Astrocyte of the cerebellum (primary cell): ENCODE measurements around the gene ITPKA.

ENCODE experiments used
- DNase-seq: peaks from one replicate; pipeline ENCODE4 v3.0.0-alpha.2; 2011; ENCODE audit warnings: low read depth
- H3K4me3 ChIP-seq: 2 replicates; pipeline ENCODE4 v1.5.1; 2011; ENCODE audit warnings: mild to moderate bottlenecking, low read depth, low read length, moderate library complexity
- CTCF ChIP-seq: IDR thresholded peaks from 2 replicates; pipeline ENCODE4 v1.5.1; 2012; ENCODE audit warnings: low read length, low read depth, moderate library complexity, mild to moderate bottlenecking; ENCODE audit errors: missing control alignments
- in situ Hi-C: cut with HindIII; loops from 2 replicates; pipeline ENCODE4 v1.10.0; 2017; ENCODE audit warnings: low sequenced_read_pairs

Gene ITPKA

GRCh38 chr15:41473418-41473817 is 20.3 kb upstream of the ITPKA start:
- in situ Hi-C loops: no loop called here
- H3K4me3 ChIP-seq: no peak overlapping the region

GRCh38 chr15:41474436-41474835 is 19.2 kb upstream of the ITPKA start:
- in situ Hi-C loops: no loop called here
- TF ChIP-seq CTCF: no peak
- no peak overlapping the region for H3K4me3 ChIP-seq
- no peak for DNase-seq

More at GRCh38 chr15:41473418-41473817, 20.3 kb upstream of the ITPKA start:
- no peak for DNase-seq
- no peak for TF ChIP-seq CTCF

GRCh38 chr15:41474941-41475340 is 18.7 kb upstream of the ITPKA start:
- in situ Hi-C loops: no loop called here
- no peak for TF ChIP-seq CTCF
- H3K4me3 ChIP-seq: no peak overlapping the region
- no peak for DNase-seq

GRCh38 chr15:41476416-41477048 is 17.1 kb upstream of the ITPKA start:
- no peak for DNase-seq
- no peak for TF ChIP-seq CTCF
- in situ Hi-C loops: no loop called here

GRCh38 chr15:41480396-41481140 is 13.1 kb upstream of the ITPKA start:
- no peak for DNase-seq
- in situ Hi-C loops: no loop called here
- no peak for TF ChIP-seq CTCF
- H3K4me3 ChIP-seq: no peak overlapping the region

More at GRCh38 chr15:41476416-41477048, 17.1 kb upstream of the ITPKA start:
- no peak overlapping the region for H3K4me3 ChIP-seq

GRCh38 chr15:41482110-41482877 is 11.4 kb upstream of the ITPKA start:
- DNase-seq: no peak
- H3K4me3 ChIP-seq: no peak overlapping the region
- TF ChIP-seq CTCF: no peak
- in situ Hi-C loops: no loop called here
